Pulmonary artery endothelial cell (primary cell): Measurements from ENCODE around the gene MYOCD. TPM values are rescaled to one million over a fixed set of nuclear protein-coding genes. Genes with fewer than 3 reads are reported as not detected.

Experiments
- DNase-seq: peaks from one replicate; pipeline ENCODE4 v3.0.0-alpha.2; 2011; ENCODE audit warnings: low read depth, low spot score
- total RNA-seq: library from RNA; depleted of rRNA; stranded (reverse); fragments of >200 nt; gene quantifications from 2 replicates; pipeline ENCODE4 v1.2.3, GENCODE V29; 2014

Gene MYOCD
- total RNA-seq, 1 donor from 2014 or later, result not detected

- DNase-seq, result no peak
These were observed 24.6 kb upstream of the MYOCD start for GRCh38 chr17:12641084-12641483.

DNA sequence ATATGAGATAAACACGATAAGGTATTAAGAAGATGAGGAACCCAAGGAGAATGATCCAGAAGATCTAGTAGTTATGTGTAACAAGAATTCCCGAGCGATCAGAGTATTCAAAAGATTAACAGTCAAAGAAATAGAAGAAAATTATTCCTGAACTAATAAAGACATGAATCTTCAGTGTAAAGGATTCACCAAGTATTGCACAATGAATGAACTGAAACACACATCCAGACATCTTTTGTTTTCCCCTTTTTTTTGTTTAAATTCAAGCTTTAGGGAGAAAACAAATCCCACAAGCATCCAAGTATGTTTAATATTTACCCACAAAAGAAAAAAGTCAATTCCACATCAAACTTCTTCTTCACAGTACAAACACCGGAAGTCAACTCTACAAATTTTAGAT is 23.7 kb upstream of the MYOCD start:
- no peak for DNase-seq

GRCh38 chr17:12643822-12644221 is 21.9 kb upstream of the MYOCD start:
- no peak for DNase-seq

DNA sequence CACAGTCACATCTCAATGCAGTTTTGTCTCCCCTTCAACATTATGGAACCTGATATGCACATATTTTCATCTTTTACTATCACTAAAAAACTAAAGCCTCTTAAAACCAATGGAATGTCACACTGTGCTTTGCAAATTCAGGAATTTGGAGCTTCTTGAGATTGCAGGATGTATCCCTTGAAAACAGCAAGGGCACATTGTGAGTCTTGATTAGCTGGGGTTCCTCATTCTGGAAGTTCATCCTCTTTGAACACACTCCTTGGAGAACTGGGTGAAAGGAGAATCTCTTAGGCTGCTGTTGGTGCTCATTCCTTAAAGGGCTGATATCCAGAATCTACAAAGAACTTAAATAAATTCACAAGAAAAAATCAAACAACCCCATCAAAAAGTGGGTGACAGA is 21.1 kb upstream of the MYOCD start:
- DNase-seq, result no peak

DNA sequence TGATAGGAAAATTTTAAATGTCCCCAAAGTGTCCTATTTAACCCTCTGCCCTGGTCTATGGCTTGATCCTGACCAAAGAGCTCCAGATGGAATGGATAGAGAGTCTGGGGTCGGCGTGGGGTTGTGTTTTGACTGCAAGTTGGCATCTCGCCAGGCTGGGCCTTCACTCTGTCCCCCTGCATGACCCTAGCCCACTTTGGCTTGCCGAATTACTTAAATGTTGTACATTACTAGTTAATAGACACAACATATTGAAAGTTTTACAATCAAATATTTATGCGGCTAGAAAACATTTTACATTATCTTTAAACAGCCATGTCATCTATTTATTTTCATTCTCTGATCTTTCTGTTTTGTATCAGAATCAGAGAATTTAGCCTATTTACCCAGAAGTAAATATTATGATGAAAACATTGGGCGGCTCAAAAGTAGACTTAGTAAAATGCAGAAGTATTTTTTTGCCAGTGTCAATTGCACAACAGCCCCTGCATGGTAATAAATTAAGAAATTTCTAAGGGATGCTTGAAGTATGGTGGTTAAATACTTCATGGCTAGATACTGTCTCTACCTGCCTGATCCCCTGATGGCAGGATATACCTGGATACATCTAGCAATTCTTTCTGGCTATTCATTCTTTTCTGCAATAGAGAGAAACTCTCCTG is 18.8 kb upstream of the MYOCD start:
- no peak for DNase-seq

GRCh38 chr17:12648498-12648897 is 17.2 kb upstream of the MYOCD start:
- DNase-seq, result no peak

GRCh38 chr17:12655936-12656335 is 9.8 kb upstream of the MYOCD start:
- no peak for DNase-seq

GRCh38 chr17:12656354-12656753 is 9.3 kb upstream of the MYOCD start:
- DNase-seq, result no peak

GRCh38 chr17:12659500-12659899 is 6.2 kb upstream of the MYOCD start:
- no peak for DNase-seq

- DNase-seq, result no peak
These were observed 1.4 kb upstream of the MYOCD start for GRCh38 chr17:12664252-12664651.

- no peak for DNase-seq
These were observed 812 bp upstream of the MYOCD start for GRCh38 chr17:12664894-12665262.

GRCh38 chr17:12666718-12667117 is 1.0 kb downstream of the MYOCD start:
- DNase-seq, result no peak

DNA sequence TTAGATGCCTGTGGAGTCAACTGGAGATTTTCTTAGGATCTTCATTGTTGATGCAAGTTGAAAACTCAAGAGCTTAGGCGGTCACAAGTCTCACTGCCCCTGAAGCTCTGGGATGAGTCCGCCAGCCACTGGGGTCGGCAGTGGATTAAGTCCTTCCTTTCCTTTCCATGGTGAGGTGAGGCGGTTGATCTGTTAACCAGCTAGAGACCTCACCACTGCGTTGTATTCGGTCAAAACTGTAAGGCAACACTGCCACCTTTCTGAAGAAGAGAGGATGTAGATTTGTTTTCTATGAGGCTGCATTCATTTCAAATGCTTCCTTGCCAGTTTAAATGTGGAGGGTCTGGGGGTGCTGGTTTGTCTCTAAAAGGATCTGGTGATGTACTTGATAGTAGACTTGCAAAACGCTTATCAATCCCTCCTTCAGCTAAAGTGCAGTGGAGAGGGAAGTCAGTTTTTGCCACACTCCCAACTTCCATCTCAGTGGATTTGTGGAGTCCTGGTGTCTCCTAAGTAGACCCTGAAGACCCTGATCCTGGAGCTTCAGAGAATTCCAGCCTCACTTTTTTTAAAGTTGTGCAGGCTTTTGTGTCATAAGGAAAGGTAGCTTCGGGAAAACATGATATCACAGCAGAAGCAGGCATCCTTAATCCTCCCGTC is 1.7 kb downstream of the MYOCD start:
- DNase-seq, result no peak

DNA sequence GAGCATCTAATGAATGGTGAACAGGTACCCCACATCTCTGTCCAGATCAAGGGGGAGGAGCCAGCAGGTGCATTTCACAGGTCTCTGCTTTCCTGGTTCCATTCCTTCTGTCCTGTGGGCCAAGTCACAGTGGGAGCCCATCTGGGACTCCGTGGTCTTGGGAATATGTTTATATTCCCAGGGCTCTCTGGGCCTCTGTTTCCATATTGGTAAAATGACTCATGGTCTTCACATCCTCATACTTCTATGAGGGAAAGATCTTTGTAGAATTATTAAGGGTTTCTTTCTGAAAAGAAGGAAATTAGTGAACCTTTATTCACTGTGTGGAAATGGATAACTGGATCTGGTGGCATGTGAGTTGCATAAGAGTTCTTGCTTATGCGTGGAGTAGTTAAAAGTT is 6.2 kb downstream of the MYOCD start:
- no peak for DNase-seq

DNA sequence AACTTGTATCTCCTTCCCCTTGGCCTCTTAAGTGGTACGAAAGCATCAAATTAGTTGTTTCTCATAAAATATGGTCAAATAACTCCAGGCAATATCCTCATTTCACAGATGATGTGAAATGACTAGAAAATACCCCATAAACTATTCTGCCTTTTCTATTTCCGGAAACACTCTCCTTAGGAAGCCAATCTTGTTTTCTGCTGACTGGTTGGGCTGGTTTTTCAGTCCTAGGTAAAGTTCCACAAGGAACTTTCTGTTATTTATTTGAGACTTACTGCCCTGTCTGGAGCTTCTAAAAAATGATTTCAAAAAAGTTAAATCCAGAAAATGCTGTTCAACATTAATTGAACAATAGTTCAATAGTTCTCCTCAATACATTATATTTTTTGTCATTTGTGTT is 7.3 kb downstream of the MYOCD start:
- DNase-seq, result no peak

GRCh38 chr17:12673788-12674187 is 8.1 kb downstream of the MYOCD start:
- DNase-seq, result no peak

DNA sequence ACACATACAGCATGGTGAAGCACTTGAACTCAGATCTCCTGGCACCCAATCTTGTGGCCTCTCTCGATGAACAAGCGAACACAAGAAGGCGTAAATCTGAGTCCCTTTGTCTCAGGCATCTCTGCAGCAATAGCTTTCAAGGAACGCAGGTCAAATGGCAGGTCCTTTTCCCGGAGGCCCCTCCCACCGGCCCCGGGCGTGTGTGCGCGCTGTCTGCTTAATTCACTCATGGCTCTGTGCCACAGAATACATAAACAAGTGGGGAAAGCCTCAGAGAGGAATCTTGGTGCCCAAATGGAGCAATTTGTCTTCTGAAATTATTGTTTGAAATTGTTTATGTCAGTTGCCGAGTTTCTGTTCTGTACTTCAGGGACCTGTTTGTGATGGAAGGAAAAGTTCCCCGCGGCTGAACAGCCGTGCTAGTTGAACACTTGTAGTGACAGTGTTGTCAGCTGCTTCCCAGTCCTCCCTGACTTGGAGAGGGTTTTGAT is 14.8 kb downstream of the MYOCD start:
- DNase-seq, result no peak

GRCh38 chr17:12680993-12681392 is 15.3 kb downstream of the MYOCD start:
- DNase-seq, result no peak

DNA sequence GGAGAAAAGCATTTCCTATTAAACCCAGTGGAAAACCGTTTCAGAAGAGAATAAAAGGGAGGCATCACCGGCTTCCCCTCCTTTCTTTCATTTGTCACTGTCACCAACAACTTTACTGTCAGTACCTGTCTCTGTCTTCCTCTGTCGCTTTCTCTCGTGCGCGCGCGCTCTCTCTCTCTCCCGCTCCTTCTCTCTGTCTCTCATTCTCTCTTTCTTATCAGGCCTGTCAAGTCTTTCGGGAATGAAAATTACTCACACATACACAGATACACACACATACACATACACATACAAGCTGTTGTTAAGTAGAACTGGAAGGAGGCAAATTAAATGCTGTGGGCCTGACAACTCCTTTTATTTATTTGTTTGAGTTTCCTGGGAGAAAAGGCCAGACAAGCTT is 17.6 kb downstream of the MYOCD start:
- no peak for DNase-seq

DNA sequence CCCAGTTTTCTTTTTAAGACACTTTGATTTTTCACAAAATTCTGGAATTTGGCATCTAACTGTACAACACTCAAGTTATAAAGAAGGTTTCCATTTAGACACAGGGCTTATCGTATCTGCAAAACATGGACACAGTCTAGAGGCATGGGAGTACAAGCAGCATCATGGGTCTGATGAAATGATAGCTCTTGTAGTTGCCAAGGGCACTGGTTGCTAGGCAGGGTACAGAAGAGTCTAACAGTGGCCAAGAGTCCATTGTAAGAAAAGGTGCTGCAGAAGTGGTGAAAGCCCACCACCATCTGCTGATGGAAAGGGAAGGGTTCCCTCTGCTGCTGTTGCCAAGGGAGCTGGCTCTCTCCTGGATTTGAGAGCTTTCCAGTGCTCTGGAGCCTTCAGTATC is 20.8 kb downstream of the MYOCD start:
- no peak for DNase-seq

DNA sequence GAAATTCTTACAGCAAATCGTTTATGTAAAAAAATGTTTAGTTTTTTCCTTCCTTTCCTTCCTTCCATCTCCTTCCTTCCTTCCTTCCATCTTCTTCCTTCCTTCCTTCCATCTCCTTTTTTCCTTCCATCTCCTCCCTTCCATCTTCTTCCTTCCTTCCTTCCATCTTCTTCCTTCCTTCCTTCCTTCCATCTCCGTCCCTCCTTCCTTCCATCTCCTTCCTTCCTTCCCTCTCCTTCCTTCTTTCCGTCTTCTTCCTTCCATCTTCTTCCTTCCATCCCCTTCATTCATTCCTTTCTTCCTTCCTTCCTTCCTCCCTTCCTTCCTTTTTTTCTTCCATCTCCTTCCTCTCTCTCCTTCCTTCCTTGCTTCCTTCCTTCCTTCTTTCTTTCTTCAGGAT is 22.7 kb downstream of the MYOCD start:
- DNase-seq, result no peak

DNA sequence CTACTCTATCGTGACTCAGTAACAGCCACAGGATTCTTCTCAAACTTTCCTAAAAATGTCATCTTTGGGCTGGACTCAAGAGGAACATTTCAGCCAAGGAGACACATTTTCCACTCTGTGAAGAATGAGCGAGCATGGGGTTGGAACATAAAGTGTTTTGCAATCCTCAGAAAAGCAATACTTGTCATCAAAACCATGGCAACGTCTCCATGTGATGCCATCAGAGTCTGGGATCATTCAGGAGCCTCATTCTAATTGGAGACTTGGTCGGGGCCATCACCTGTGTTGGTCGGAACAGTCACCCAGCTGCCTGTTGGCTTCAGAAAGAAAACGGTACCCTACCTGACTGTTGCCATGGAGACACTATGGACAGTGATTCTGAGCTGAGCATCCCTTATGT is 25.5 kb downstream of the MYOCD start:
- no peak for DNase-seq

- no peak for DNase-seq
These were observed 27.9 kb downstream of the MYOCD start for GRCh38 chr17:12693640-12694039.
